SU-DHL-6 (cell line): Measurements from ENCODE around the gene TLCD2.

ENCODE experiments used
- H2AFZ ChIP-seq: fragments of 200-600 bp; sonication (generic); 2 replicates; pipeline ENCODE4 v1.6.1; 2014; ENCODE audit warnings: low read depth, mild to moderate bottlenecking, moderate library complexity, mixed read lengths, antibody characterized with exemption, low read length; ENCODE audit not compliant: severe bottlenecking
- H3F3A ChIP-seq: fragments of 200-600 bp; shearing (Covaris generic); 2 replicates; pipeline ENCODE4 v1.6.0; 2016; ENCODE audit warnings: antibody characterized with exemption, mild to moderate bottlenecking; ENCODE audit not compliant: insufficient read depth
- H3K27ac ChIP-seq: fragments of 200-600 bp; sonication (generic); 2 replicates; pipeline ENCODE4 v1.5.1; 2016; ENCODE audit warnings: low read depth, mild to moderate bottlenecking, low read length, moderate library complexity, mixed read lengths
- H3K27me3 ChIP-seq: fragments of 200-600 bp; sonication (generic), shearing (Covaris generic); 2 replicates; pipeline ENCODE4 v1.6.0; 2014; ENCODE audit warnings: mild to moderate bottlenecking, low read length
- H3K36me3 ChIP-seq: fragments of 200-600 bp; sonication (generic); 2 replicates; pipeline ENCODE4 v1.6.1; 2014; ENCODE audit warnings: mild to moderate bottlenecking, low read length, mixed read lengths
- H3K4me2 ChIP-seq: fragments of 300-600, 200-600 bp; shearing (Covaris generic), sonication (generic); 2 replicates; pipeline ENCODE4 v1.6.0; 2014; ENCODE audit warnings: low read length, low read depth, mild to moderate bottlenecking; ENCODE audit not compliant: poor library complexity, severe bottlenecking
- H3K4me3 ChIP-seq: fragments of 200-600 bp; sonication (generic); 2 replicates; pipeline ENCODE4 v1.5.1; 2014; ENCODE audit warnings: antibody characterized with exemption, low read length, mild to moderate bottlenecking, mixed read lengths; ENCODE audit not compliant: insufficient read depth, poor library complexity, severe bottlenecking
- H3K79me2 ChIP-seq: fragments of 200-600 bp; sonication (generic); 2 replicates; pipeline ENCODE4 v1.6.1; 2014; ENCODE audit warnings: mild to moderate bottlenecking, low read length, moderate library complexity; ENCODE audit not compliant: insufficient read depth
- H3K9ac ChIP-seq: fragments of 200-600 bp; sonication (generic); 2 replicates; pipeline ENCODE4 v1.7.0; 2014; ENCODE audit warnings: mild to moderate bottlenecking, low read length
- H3K9me2 ChIP-seq: fragments of 200-600 bp; sonication (generic); replicated peaks from 2 replicates; pipeline ENCODE4 v1.6.1; 2014; ENCODE audit warnings: low read length; ENCODE audit not compliant: insufficient read depth
- H3K9me3 ChIP-seq: fragments of 200-600 bp; sonication (generic); 2 replicates; pipeline ENCODE4 v1.6.1; 2014; ENCODE audit warnings: low read length, mixed read lengths; ENCODE audit not compliant: insufficient read depth
- H4K20me1 ChIP-seq: fragments of 200-600 bp; sonication (generic); 2 replicates; pipeline ENCODE4 v1.6.1; 2014; ENCODE audit warnings: low read depth, mild to moderate bottlenecking, antibody characterized with exemption, low read length, moderate library complexity, mixed read lengths
- CTCF ChIP-seq: fragments of 200-600 bp; sonication (generic); IDR thresholded peaks from one replicate; pipeline ENCODE4 v1.5.1; 2017; ENCODE audit warnings: antibody characterized with exemption, mild to moderate bottlenecking, low read length, moderate library complexity; ENCODE audit not compliant: insufficient read depth, poor library complexity, severe bottlenecking
- EZH2phosphoT487 ChIP-seq: fragments of 200-600 bp; sonication (generic), shearing (Covaris generic); conservative IDR thresholded peaks from 2 replicates; pipeline ENCODE4 v1.6.1; 2018; ENCODE audit warnings: mild to moderate bottlenecking, antibody characterized with exemption, low read length, moderate library complexity, mixed read lengths

TLCD2 gene

GRCh38 chr17:1736348-1737281 is 26.4 kb upstream of the TLCD2 start:
- Histone ChIP-seq H4K20me1 (no peaks in the 10 kb centered on the region), H3K9me3 (no peaks in the 10 kb centered on the region), H2AFZ (no peak overlapping the region), H3K36me3 (no peaks in the 10 kb centered on the region), H3K4me3 (no peak overlapping the region), H3K27me3 (no peaks in the 10 kb centered on the region), H3K27ac (no peak overlapping the region), H3K9ac (no peak overlapping the region), H3F3A (no peaks in the 10 kb centered on the region), H3K9me2 (no peaks in the 10 kb centered on the region), H3K79me2 (no peaks in the 10 kb centered on the region), H3K4me2 (no peak overlapping the region)
- TF ChIP-seq EZH2phosphoT487 = no peak
- no peak for TF ChIP-seq CTCF

GRCh38 chr17:1735834-1736347 is 25.7 kb upstream of the TLCD2 start:
- Histone ChIP-seq H2AFZ (no peak overlapping the region), H3K36me3 (no peaks in the 10 kb centered on the region), H3K79me2 (no peaks in the 10 kb centered on the region), H3K4me2 (no peak overlapping the region), H3K27ac (no peak overlapping the region), H3K9me2 (no peaks in the 10 kb centered on the region), H3F3A (no peaks in the 10 kb centered on the region), H3K9me3 (no peaks in the 10 kb centered on the region), H3K9ac (no peak overlapping the region), H3K27me3 (no peaks in the 10 kb centered on the region), H4K20me1 (no peaks in the 10 kb centered on the region), H3K4me3 (no peak overlapping the region)
- TF ChIP-seq EZH2phosphoT487 = no peak
- no peak for TF ChIP-seq CTCF

DNA sequence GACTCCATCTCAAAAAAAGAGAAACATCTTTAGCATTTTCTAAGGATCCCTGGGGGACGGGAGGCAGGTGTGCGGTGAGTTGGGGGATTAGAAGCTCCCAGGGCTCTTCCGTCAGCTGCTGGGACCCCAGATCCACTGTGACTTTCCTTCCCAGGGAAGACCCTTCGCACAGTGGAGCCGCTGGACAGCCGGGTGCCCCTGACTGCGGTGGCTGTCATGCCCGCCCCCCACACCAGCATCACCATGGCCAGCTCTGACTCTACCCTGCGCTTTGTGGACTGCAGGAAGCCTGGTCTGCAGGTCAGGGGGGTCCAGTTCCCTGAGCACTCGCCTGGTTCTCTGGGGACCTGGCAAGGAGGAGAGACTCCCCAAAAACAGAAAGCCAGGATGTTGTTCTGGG is 25.2 kb upstream of the TLCD2 start:
- no peaks in the 10 kb centered on the region for H3K9me3 ChIP-seq
- H3K36me3 ChIP-seq = no peaks in the 10 kb centered on the region
- H2AFZ ChIP-seq = no peak overlapping the region
- H3K79me2 ChIP-seq = no peaks in the 10 kb centered on the region
- no peak overlapping the region for H3K9ac ChIP-seq
- no peaks in the 10 kb centered on the region for H3F3A ChIP-seq
- H3K4me3 ChIP-seq = no peak overlapping the region
- no peaks in the 10 kb centered on the region for H4K20me1 ChIP-seq
- no peaks in the 10 kb centered on the region for H3K27me3 ChIP-seq
- no peak overlapping the region for H3K4me2 ChIP-seq
- no peaks in the 10 kb centered on the region for H3K9me2 ChIP-seq
- H3K27ac ChIP-seq = no peak overlapping the region
- TF ChIP-seq EZH2phosphoT487 (no peak), CTCF (no peak)
